ENCODE data around the gene BMP6. TPM values are rescaled to one million over a fixed set of nuclear protein-coding genes. Genes with fewer than 3 reads are reported as not detected.

BMP6 gene
- total and polyA plus RNA-seq, 2 of the 4 experiments (the other 2 are of a cell fraction), result 0.18 to 0.19 TPM

- Histone ChIP-seq H4K91ac (ENCODE audit: insufficient read depth, low read depth, low read length) (no peak overlapping the region), H3K27me3 (ENCODE audit: control insufficient read depth, insufficient read depth, low read length) (no peaks in the 10 kb centered on the region), H2BK15ac (ENCODE audit: low read depth, low read length) (no peak overlapping the region), H4K5ac (ENCODE audit: low read depth, low read length) (no peak overlapping the region), H3K56ac (ENCODE audit: extremely low read depth, insufficient read depth, low read length) (no peak overlapping the region), H4K20me1 (ENCODE audit: insufficient read depth, low read length) (no peaks in the 10 kb centered on the region), H3K4ac (ENCODE audit: low read depth, low read length) (no peak overlapping the region), H3K9me3 (ENCODE audit: control insufficient read depth, insufficient read depth, low read length) (no peaks in the 10 kb centered on the region), H2BK20ac (ENCODE audit: low read depth, low read length) (no peak overlapping the region), H2AK5ac (ENCODE audit: low read depth, low read length) (no peak overlapping the region), H3K18ac (ENCODE audit: low read depth, low read length) (no peak overlapping the region), H3K9ac (ENCODE audit: low read depth, low read length) (no peak overlapping the region), H3K14ac (replicated peaks; ENCODE audit: low read depth, low read length) (no peak overlapping the region), H2AFZ (replicated peaks; ENCODE audit: low read length, poor library complexity) (no peak overlapping the region), H4K8ac (ENCODE audit: low read depth in 2 of 2, low read length in 2 of 2) (no peak overlapping the region), H3K4me2 (ENCODE audit: low read depth, low read length) (no peak overlapping the region), H3K23ac (ENCODE audit: low read depth, low read length) (no peak overlapping the region), H2BK5ac (ENCODE audit: low read depth, low read length, poor library complexity, severe bottlenecking) (no peak overlapping the region), H3K4me1 (ENCODE audit: control insufficient read depth, insufficient read depth, low read length) (no peaks in the 10 kb centered on the region), H3K9me1 (ENCODE audit: insufficient read depth, low read length) (no peaks in the 10 kb centered on the region), H3K36me3 (ENCODE audit: control insufficient read depth, insufficient read depth, low read length) (0 out of 2 replicates have a peak, but pooled peaks cover 2% of the 10 kb centered on the region), H3K4me3 (ENCODE audit: insufficient read depth, low read depth, low read length) (no peak overlapping the region), H2BK120ac (ENCODE audit: low read depth, low read length) (no peak overlapping the region), H3K79me1 (ENCODE audit: low read depth in 1 of 2, low read length in 2 of 2) (no peaks in the 10 kb centered on the region), H3K27ac (ENCODE audit: insufficient read depth, low read length) (no peak overlapping the region), H2AK9ac (replicated peaks; ENCODE audit: low read depth, low read length, poor library complexity) (no peak overlapping the region)
- DNase-seq (no peak), ATAC-seq (ENCODE audit: low read depth) (no peak)
- TF ChIP-seq, protein P1, sequence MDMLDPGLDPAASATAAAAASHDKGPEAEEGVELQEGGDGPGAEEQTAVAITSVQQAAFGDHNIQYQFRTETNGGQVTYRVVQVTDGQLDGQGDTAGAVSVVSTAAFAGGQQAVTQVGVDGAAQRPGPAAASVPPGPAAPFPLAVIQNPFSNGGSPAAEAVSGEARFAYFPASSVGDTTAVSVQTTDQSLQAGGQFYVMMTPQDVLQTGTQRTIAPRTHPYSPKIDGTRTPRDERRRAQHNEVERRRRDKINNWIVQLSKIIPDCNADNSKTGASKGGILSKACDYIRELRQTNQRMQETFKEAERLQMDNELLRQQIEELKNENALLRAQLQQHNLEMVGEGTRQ (IDR thresholded peaks at IDR 0.05; ENCODE audit: low read depth, low read length), result no peak
- TF ChIP-seq, protein P2, sequence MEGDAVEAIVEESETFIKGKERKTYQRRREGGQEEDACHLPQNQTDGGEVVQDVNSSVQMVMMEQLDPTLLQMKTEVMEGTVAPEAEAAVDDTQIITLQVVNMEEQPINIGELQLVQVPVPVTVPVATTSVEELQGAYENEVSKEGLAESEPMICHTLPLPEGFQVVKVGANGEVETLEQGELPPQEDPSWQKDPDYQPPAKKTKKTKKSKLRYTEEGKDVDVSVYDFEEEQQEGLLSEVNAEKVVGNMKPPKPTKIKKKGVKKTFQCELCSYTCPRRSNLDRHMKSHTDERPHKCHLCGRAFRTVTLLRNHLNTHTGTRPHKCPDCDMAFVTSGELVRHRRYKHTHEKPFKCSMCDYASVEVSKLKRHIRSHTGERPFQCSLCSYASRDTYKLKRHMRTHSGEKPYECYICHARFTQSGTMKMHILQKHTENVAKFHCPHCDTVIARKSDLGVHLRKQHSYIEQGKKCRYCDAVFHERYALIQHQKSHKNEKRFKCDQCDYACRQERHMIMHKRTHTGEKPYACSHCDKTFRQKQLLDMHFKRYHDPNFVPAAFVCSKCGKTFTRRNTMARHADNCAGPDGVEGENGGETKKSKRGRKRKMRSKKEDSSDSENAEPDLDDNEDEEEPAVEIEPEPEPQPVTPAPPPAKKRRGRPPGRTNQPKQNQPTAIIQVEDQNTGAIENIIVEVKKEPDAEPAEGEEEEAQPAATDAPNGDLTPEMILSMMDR (conservative IDR thresholded peaks at IDR 0.05; ENCODE audit: low read depth, low read length), result no peak
- TF ChIP-seq CHD1 (IDR thresholded peaks at IDR 0.05; ENCODE audit: low read depth, low read length), result no peak
- TF ChIP-seq CEBPB (IDR thresholded peaks at IDR 0.05; ENCODE audit: low read depth, low read length), result no peak
- no peak for TF ChIP-seq ELK1 (IDR thresholded peaks at IDR 0.05; ENCODE audit: borderline replicate concordance, low read depth, low read length)
- no TSS peak for BruUV-seq (replicated peaks)
- no CpG with 5 or more reads among the region's 1 CpG for whole genome bisulfite sequencing, 2 experiments (ENCODE audit: extremely low coverage in 2 of 2, insufficient read length in 1 of 2)
- in situ Hi-C loops (cut with MboI; ENCODE audit: low sequenced_read_pairs), result no loop called here
- intact Hi-C loops (cut with micrococcal nuclease), result no loop called here
- CTCF ChIA-PET, result interaction anchor here (1.4 kb wide), 1 partner anchor 24 kb away, joined by 7 read pairs; no protein-coding TSS in a partner anchor
- dilution Hi-C loops (cut with HindIII; ENCODE audit: low sequenced_read_pairs, unreplicated experiment), result no loop called here
- POLR2A ChIA-PET (ENCODE audit: unreplicated experiment), result interaction anchor here (0.7 kb wide), 1 partner anchor 144 kb away, joined by 3 read pairs; no protein-coding TSS in a partner anchor
Observed at GRCh38 chr6:7866526-7866925, 140.6 kb downstream of the BMP6 start.
